Measurements from ENCODE around the gene UGT1A6. TPM values are rescaled to one million over a fixed set of nuclear protein-coding genes. Genes with fewer than 3 reads are reported as not detected.
"Not testable (repeated sequence)": the region's sequence is repeated elsewhere in the genome, so short reads cannot be mapped to it uniquely, and the experiment has no call there.

Gene UGT1A6
- total RNA-seq, 2 experiments from 2014 or later = not detected

- no peak overlapping the region for H3K27ac Mint-ChIP-seq
- DNase-seq = no peak
- no peaks in the 10 kb centered on the region for H3K9me3 Mint-ChIP-seq
- H3K27me3 Mint-ChIP-seq = peaks cover 17% of the 10 kb centered on the region
- CTCF ChIA-PET = no interaction called here
- no peaks in the 10 kb centered on the region for H3K36me3 Mint-ChIP-seq (ENCODE audit: low read depth)
- no peaks in the 10 kb centered on the region for H3K4me1 Mint-ChIP-seq
- POLR2A ChIA-PET = no interaction called here
- no peak overlapping the region for H3K4me3 Mint-ChIP-seq
Observed at GRCh38 chr2:233691443-233692433, 952 bp upstream of the UGT1A6 start.

- ChIA-PET POLR2A (no interaction called here), CTCF (no interaction called here)
- Mint-ChIP-seq H3K4me1 (no peaks in the 10 kb centered on the region), H3K4me3 (no peak overlapping the region), H3K36me3 (ENCODE audit: low read depth) (no peaks in the 10 kb centered on the region), H3K27ac (no peak overlapping the region), H3K27me3 (peaks cover 18% of the 10 kb centered on the region), H3K9me3 (no peaks in the 10 kb centered on the region)
- no peak for DNase-seq
Observed at GRCh38 chr2:233693963-233694362, 1.3 kb downstream of the UGT1A6 start.

GRCh38 chr2:233698740-233699139 lies 6.0 kb downstream of the UGT1A6 start:
- Mint-ChIP-seq H3K9me3 (no peaks in the 10 kb centered on the region), H3K27me3 (peaks cover 24% of the 10 kb centered on the region), H3K27ac (no peak overlapping the region), H3K4me3 (no peak overlapping the region), H3K4me1 (no peaks in the 10 kb centered on the region), H3K36me3 (ENCODE audit: low read depth) (no peaks in the 10 kb centered on the region)
- DNase-seq = no peak
- ChIA-PET POLR2A (no interaction called here), CTCF (no interaction called here)

- H3K4me3 Mint-ChIP-seq = no peak overlapping the region
- H3K4me1 Mint-ChIP-seq = no peaks in the 10 kb centered on the region
- no peak for DNase-seq
- H3K27ac Mint-ChIP-seq = no peak overlapping the region
- peaks cover 24% of the 10 kb centered on the region for H3K27me3 Mint-ChIP-seq
- no peaks in the 10 kb centered on the region for H3K36me3 Mint-ChIP-seq (ENCODE audit: low read depth)
- H3K9me3 Mint-ChIP-seq = no peaks in the 10 kb centered on the region
- CTCF ChIA-PET = no interaction called here
- POLR2A ChIA-PET = no interaction called here
Observed at GRCh38 chr2:233699424-233700027, 6.8 kb downstream of the UGT1A6 start.

- Mint-ChIP-seq H3K27ac (no peak overlapping the region), H3K4me3 (no peak overlapping the region), H3K9me3 (no peaks in the 10 kb centered on the region), H3K4me1 (no peaks in the 10 kb centered on the region), H3K27me3 (peaks cover 25% of the 10 kb centered on the region), H3K36me3 (ENCODE audit: low read depth) (no peaks in the 10 kb centered on the region)
- ChIA-PET CTCF (no interaction called here), POLR2A (no interaction called here)
- DNase-seq = no peak
Observed at GRCh38 chr2:233700028-233700635, 7.4 kb downstream of the UGT1A6 start.

GRCh38 chr2:233700842-233701241 lies 8.2 kb downstream of the UGT1A6 start:
- H3K4me1 Mint-ChIP-seq; H3K4me3 Mint-ChIP-seq; H3K36me3 Mint-ChIP-seq (ENCODE audit: low read depth); H3K9me3 Mint-ChIP-seq; H3K27ac Mint-ChIP-seq; DNase-seq; CTCF ChIA-PET; POLR2A ChIA-PET: not testable (repeated sequence)
- peaks cover 28% of the 10 kb centered on the region for H3K27me3 Mint-ChIP-seq

GRCh38 chr2:233702238-233702637 lies 9.5 kb downstream of the UGT1A6 start:
- Mint-ChIP-seq H3K9me3 (no peaks in the 10 kb centered on the region), H3K4me3 (no peak overlapping the region), H3K27ac (no peak overlapping the region), H3K4me1 (no peaks in the 10 kb centered on the region), H3K27me3 (peaks cover 22% of the 10 kb centered on the region), H3K36me3 (ENCODE audit: low read depth) (no peaks in the 10 kb centered on the region)
- ChIA-PET POLR2A (no interaction called here), CTCF (no interaction called here)
- no peak for DNase-seq

GRCh38 chr2:233705911-233706506 lies 13.3 kb downstream of the UGT1A6 start:
- Mint-ChIP-seq H3K9me3 (no peaks in the 10 kb centered on the region), H3K27me3 (peaks cover 29% of the 10 kb centered on the region), H3K4me1 (no peaks in the 10 kb centered on the region), H3K36me3 (ENCODE audit: low read depth) (no peaks in the 10 kb centered on the region), H3K27ac (no peak overlapping the region), H3K4me3 (no peak overlapping the region)
- POLR2A ChIA-PET = no interaction called here
- no peak for DNase-seq
- CTCF ChIA-PET = no interaction called here

GRCh38 chr2:233706720-233707119 lies 14.0 kb downstream of the UGT1A6 start:
- ChIA-PET CTCF (interaction anchor here (0.7 to 1.3 kb wide), 3 partner anchors 10 to 1822 kb away, joined by 3 to 5 read pairs (median 3); partner anchors contain the start of gene UGT1A4), POLR2A (no interaction called here)
- Mint-ChIP-seq H3K27me3 (peaks cover 31% of the 10 kb centered on the region), H3K27ac (no peak overlapping the region), H3K36me3 (ENCODE audit: low read depth) (no peaks in the 10 kb centered on the region), H3K4me3 (no peak overlapping the region), H3K9me3 (no peaks in the 10 kb centered on the region), H3K4me1 (no peaks in the 10 kb centered on the region)
- no peak for DNase-seq

- Mint-ChIP-seq H3K27ac (no peak overlapping the region), H3K36me3 (ENCODE audit: low read depth) (no peaks in the 10 kb centered on the region), H3K4me1 (no peaks in the 10 kb centered on the region), H3K9me3 (no peaks in the 10 kb centered on the region), H3K27me3 (peaks cover 29% of the 10 kb centered on the region), H3K4me3 (no peak overlapping the region)
- CTCF ChIA-PET = interaction anchor here (1.3 kb wide), 1 partner anchor 8 kb away, joined by 5 read pairs; no protein-coding TSS in a partner anchor
- DNase-seq = no peak
- POLR2A ChIA-PET = interaction anchor here (0.6 kb wide), 1 partner anchor 727 kb away, joined by 3 read pairs; no protein-coding TSS in a partner anchor
Observed at GRCh38 chr2:233707940-233708644, 15.4 kb downstream of the UGT1A6 start.

GRCh38 chr2:233708942-233709341 lies 16.3 kb downstream of the UGT1A6 start:
- DNase-seq = no peak
- peaks cover 35% of the 10 kb centered on the region for H3K27me3 Mint-ChIP-seq
- H3K27ac Mint-ChIP-seq = no peak overlapping the region
- no peaks in the 10 kb centered on the region for H3K36me3 Mint-ChIP-seq (ENCODE audit: low read depth)
- H3K9me3 Mint-ChIP-seq = no peaks in the 10 kb centered on the region
- peaks cover 2% of the 10 kb centered on the region for H3K4me1 Mint-ChIP-seq
- no peak overlapping the region for H3K4me3 Mint-ChIP-seq
- CTCF ChIA-PET = no interaction called here
- POLR2A ChIA-PET = no interaction called here

- CTCF ChIA-PET = interaction anchor here (1.4 kb wide), 1 partner anchor 147 kb away, joined by 3 read pairs; no protein-coding TSS in a partner anchor
Observed at GRCh38 chr2:233711312-233712008, 18.8 kb downstream of the UGT1A6 start.

More at GRCh38 chr2:233711312-233712008, 18.8 kb downstream of the UGT1A6 start:
- Mint-ChIP-seq H3K27me3 (peaks cover 39% of the 10 kb centered on the region), H3K4me3 (no peak overlapping the region), H3K27ac (no peak overlapping the region), H3K4me1 (peaks cover 5% of the 10 kb centered on the region), H3K36me3 (ENCODE audit: low read depth) (no peaks in the 10 kb centered on the region), H3K9me3 (no peaks in the 10 kb centered on the region)
- DNase-seq = peak; percentile 69
- POLR2A ChIA-PET = no interaction called here

Data from activated CD4-positive, alpha-beta memory T cell treated with anti-CD3 and anti-CD28 coated beads, Interleukin-2, amount 10 ng/mL, durations not matched to agents 7 days and 5 days (primary cell).